ENCODE measurements around the gene ARHGAP12.

GRCh38 chr10:31888442-31888841, 40.2 kb downstream of the ARHGAP12 start:
- TF ChIP-seq EZH2 (IDR thresholded peaks at IDR 0.05; ENCODE audit: insufficient read depth, poor library complexity, severe bottlenecking) (no peak), EZH2phosphoT487 (IDR thresholded peaks at IDR 0.05; ENCODE audit: insufficient read depth, low read depth) (no peak)
